ENCODE measurements around the gene ZNF316.

The ZNF316 gene

GRCh38 chr7:6641305-6642035 lies 4.4 kb downstream of the ZNF316 start:
- H4K91ac ChIP-seq (ENCODE audit: low read depth, low read length, poor library complexity), result no peak overlapping the region
- no peak overlapping the region for H2AFZ ChIP-seq (ENCODE audit: low read length)
- peak overlapping the region; percentile 4 for H2BK12ac ChIP-seq (ENCODE audit: low read length)
- H4K8ac ChIP-seq (ENCODE audit: low read depth, low read length), result no peak overlapping the region
- peak overlapping the region; percentile 17 for H2BK5ac ChIP-seq (ENCODE audit: low read length)
- peaks cover 45 to 78% of the 10 kb centered on the region in 2 donors for H3K36me3 ChIP-seq (replicated peaks in 1 of 2; ENCODE audit: control insufficient read depth in 2 of 2, insufficient read depth in 2 of 2, low read length in 2 of 2)
- peak overlapping the region in 1 of 2 donors; percentile 37 for H3K4me3 ChIP-seq (ENCODE audit: low read length in 2 of 2)
- peaks cover 27% of the 10 kb centered on the region for H3K79me1 ChIP-seq (ENCODE audit: low read depth, low read length)
- DNase-seq (ENCODE audit: low spot score), result no peak
- H3K23ac ChIP-seq (ENCODE audit: low read depth, low read length, poor library complexity), result no peak overlapping the region
- no peak overlapping the region for H3K14ac ChIP-seq (ENCODE audit: low read length)
- WGBS, 2 donors (ENCODE audit: extremely low coverage in 2 of 2, insufficient read length in 2 of 2, insufficient replicate concordance in 1 of 2), result no CpG with 5 or more reads among the region's 15 CpGs
- peak overlapping the region; percentile 70 for H3K9ac ChIP-seq (ENCODE audit: low read depth, low read length, poor library complexity)
- no peak overlapping the region for H2BK15ac ChIP-seq (ENCODE audit: low read length)
- no peak overlapping the region for H3K18ac ChIP-seq (ENCODE audit: low read length)
- no peak overlapping the region for H3K4ac ChIP-seq (ENCODE audit: low read length)
- H2AK5ac ChIP-seq (ENCODE audit: low read depth, low read length), result no peak overlapping the region
- peaks cover 3 to 11% of the 10 kb centered on the region in 2 donors for H3K4me1 ChIP-seq (ENCODE audit: control insufficient read depth in 2 of 2, insufficient read depth in 1 of 2, low read depth in 1 of 2, low read length in 2 of 2)
- H3K27ac ChIP-seq (replicated peaks; ENCODE audit: low read length), result no peak overlapping the region
- no peak overlapping the region for H2BK120ac ChIP-seq (ENCODE audit: low read depth, low read length)
- H3K4me2 ChIP-seq (ENCODE audit: insufficient read depth, low read length, poor library complexity, severe bottlenecking), result no peak overlapping the region
- no peaks in the 10 kb centered on the region for H3K9me3 ChIP-seq (replicated peaks in 1 of 2; ENCODE audit: control insufficient read depth in 2 of 2, insufficient read depth in 1 of 2, low read depth in 1 of 2, low read length in 2 of 2)
- H3K27me3 ChIP-seq (ENCODE audit: control insufficient read depth in 3 of 3, insufficient read depth in 3 of 3, low read depth in 1 of 3, low read length in 3 of 3), result no peaks in the 10 kb centered on the region

DNA sequence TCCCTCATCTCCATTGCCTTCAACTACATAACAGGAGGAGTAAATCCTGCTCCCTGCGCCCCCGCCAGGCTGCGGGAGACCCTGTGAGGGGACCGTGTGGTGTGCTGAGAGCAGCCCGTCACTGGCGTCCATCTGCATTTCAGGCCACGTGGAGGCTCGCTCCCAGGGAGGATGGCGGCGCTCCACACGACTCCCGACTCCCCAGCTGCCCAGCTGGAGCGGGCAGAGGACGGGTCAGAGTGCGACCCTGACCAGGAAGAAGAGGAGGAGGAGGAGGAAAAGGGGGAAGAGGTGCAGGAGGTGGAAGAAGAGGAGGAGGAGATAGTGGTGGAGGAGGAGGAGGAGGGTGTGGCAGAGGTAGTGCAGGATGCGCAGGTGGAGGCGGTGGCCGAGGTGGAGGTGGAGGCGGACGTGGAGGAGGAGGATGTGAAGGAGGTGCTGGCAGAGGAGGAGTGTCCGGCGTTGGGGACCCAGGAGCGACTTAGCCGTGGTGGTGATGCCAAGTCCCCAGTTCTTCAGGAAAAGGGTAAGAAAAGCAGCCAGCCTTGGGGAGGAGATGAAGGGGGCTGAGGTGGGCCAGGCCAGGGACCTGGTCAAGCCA lies 5.2 kb downstream of the ZNF316 start:
- Histone ChIP-seq H3K4ac (ENCODE audit: low read length) (no peak overlapping the region), H3K9me3 (replicated peaks in 1 of 2; ENCODE audit: control insufficient read depth in 2 of 2, insufficient read depth in 1 of 2, low read depth in 1 of 2, low read length in 2 of 2) (no peaks in the 10 kb centered on the region), H3K36me3 (replicated peaks in 1 of 2; ENCODE audit: control insufficient read depth in 2 of 2, insufficient read depth in 2 of 2, low read length in 2 of 2) (peaks cover 51 to 86% of the 10 kb centered on the region in 2 donors), H2AFZ (ENCODE audit: low read length) (no peak overlapping the region), H3K4me3 (ENCODE audit: low read length in 2 of 2) (no peak overlapping the region), H3K27ac (replicated peaks; ENCODE audit: low read length) (no peak overlapping the region), H2BK5ac (ENCODE audit: low read length) (no peak overlapping the region), H3K27me3 (ENCODE audit: control insufficient read depth in 3 of 3, insufficient read depth in 3 of 3, low read depth in 1 of 3, low read length in 3 of 3) (no peaks in the 10 kb centered on the region), H2BK12ac (ENCODE audit: low read length) (no peak overlapping the region), H3K18ac (ENCODE audit: low read length) (no peak overlapping the region), H3K4me1 (ENCODE audit: control insufficient read depth in 2 of 2, insufficient read depth in 1 of 2, low read depth in 1 of 2, low read length in 2 of 2) (peaks cover 2 to 10% of the 10 kb centered on the region in 2 donors), H4K8ac (ENCODE audit: low read depth, low read length) (no peak overlapping the region), H3K79me1 (ENCODE audit: low read depth, low read length) (peaks cover 31% of the 10 kb centered on the region), H2AK5ac (ENCODE audit: low read depth, low read length) (no peak overlapping the region), H3K23ac (ENCODE audit: low read depth, low read length, poor library complexity) (peak overlapping the region; percentile 65), H2BK120ac (ENCODE audit: low read depth, low read length) (no peak overlapping the region), H3K4me2 (ENCODE audit: insufficient read depth, low read length, poor library complexity, severe bottlenecking) (no peak overlapping the region), H3K14ac (ENCODE audit: low read length) (no peak overlapping the region), H4K91ac (ENCODE audit: low read depth, low read length, poor library complexity) (no peak overlapping the region), H2BK15ac (ENCODE audit: low read length) (no peak overlapping the region), H3K9ac (ENCODE audit: low read depth, low read length, poor library complexity) (no peak overlapping the region)
- no CpG with 5 or more reads among the region's 24 CpGs for WGBS, 2 donors (ENCODE audit: extremely low coverage in 2 of 2, insufficient read length in 2 of 2, insufficient replicate concordance in 1 of 2)
- DNase-seq (ENCODE audit: low spot score), result no peak

GRCh38 chr7:6642861-6643640 lies 5.9 kb downstream of the ZNF316 start:
- H3K27ac ChIP-seq (replicated peaks; ENCODE audit: low read length), result no peak overlapping the region
- H4K8ac ChIP-seq (ENCODE audit: low read depth, low read length), result no peak overlapping the region
- H3K36me3 ChIP-seq (replicated peaks in 1 of 2; ENCODE audit: control insufficient read depth in 2 of 2, insufficient read depth in 2 of 2, low read length in 2 of 2), result peaks cover 54 to 93% of the 10 kb centered on the region in 2 donors

More at GRCh38 chr7:6642861-6643640, 5.9 kb downstream of the ZNF316 start:
- Histone ChIP-seq H3K18ac (ENCODE audit: low read length) (no peak overlapping the region), H3K23ac (ENCODE audit: low read depth, low read length, poor library complexity) (no peak overlapping the region), H2BK5ac (ENCODE audit: low read length) (no peak overlapping the region), H4K91ac (ENCODE audit: low read depth, low read length, poor library complexity) (no peak overlapping the region), H2BK120ac (ENCODE audit: low read depth, low read length) (no peak overlapping the region), H3K27me3 (ENCODE audit: control insufficient read depth in 3 of 3, insufficient read depth in 3 of 3, low read depth in 1 of 3, low read length in 3 of 3) (no peaks in the 10 kb centered on the region), H3K9me3 (replicated peaks in 1 of 2; ENCODE audit: control insufficient read depth in 2 of 2, insufficient read depth in 1 of 2, low read depth in 1 of 2, low read length in 2 of 2) (no peaks in the 10 kb centered on the region), H3K4ac (ENCODE audit: low read length) (no peak overlapping the region), H3K4me3 (ENCODE audit: low read length in 2 of 2) (no peak overlapping the region), H2AFZ (ENCODE audit: low read length) (no peak overlapping the region), H2BK15ac (ENCODE audit: low read length) (no peak overlapping the region), H2BK12ac (ENCODE audit: low read length) (no peak overlapping the region), H3K14ac (ENCODE audit: low read length) (no peak overlapping the region), H3K79me1 (ENCODE audit: low read depth, low read length) (peaks cover 32% of the 10 kb centered on the region), H3K4me1 (ENCODE audit: control insufficient read depth in 2 of 2, insufficient read depth in 1 of 2, low read depth in 1 of 2, low read length in 2 of 2) (peaks cover 2 to 7% of the 10 kb centered on the region in 2 donors), H3K4me2 (ENCODE audit: insufficient read depth, low read length, poor library complexity, severe bottlenecking) (no peak overlapping the region), H2AK5ac (ENCODE audit: low read depth, low read length) (no peak overlapping the region), H3K9ac (ENCODE audit: low read depth, low read length, poor library complexity) (no peak overlapping the region)
- no peak for DNase-seq (ENCODE audit: low spot score)
- no CpG with 5 or more reads among the region's 22 CpGs for WGBS, 2 donors (ENCODE audit: extremely low coverage in 2 of 2, insufficient read length in 2 of 2, insufficient replicate concordance in 1 of 2)

Measured in neuronal stem cell (in vitro differentiated cells).